DND-41 (cell line): ENCODE data around the gene SLC24A4.

ENCODE experiments used
- ATAC-seq: fragments of 200-7000 bp; cut with Tn5 transposase; 3 replicates; pipeline ENCODE4 v1.9.1; 2021; ENCODE audit warnings: low read depth; ENCODE audit not compliant: insufficient read depth
- DNase-seq: peaks from one replicate; pipeline ENCODE4 v3.0.0-alpha.2; 2020
- H2AFZ ChIP-seq: 2 replicates; pipeline ENCODE4 v1.6.0; 2012; ENCODE audit warnings: low read depth, low read length
- H3K27ac ChIP-seq: 2 replicates; pipeline ENCODE4 v1.5.1; 2012; ENCODE audit warnings: low read length, inconsistent platforms
- H3K27me3 ChIP-seq: fragments of 200-600 bp; sonication (generic); 2 replicates; pipeline ENCODE4 v1.6.0; 2012; ENCODE audit warnings: low read length, mild to moderate bottlenecking, inconsistent platforms; ENCODE audit not compliant: insufficient read depth, poor library complexity
- H3K36me3 ChIP-seq: 2 replicates; pipeline ENCODE4 v1.5.1; 2012; ENCODE audit warnings: low read length, inconsistent platforms; ENCODE audit not compliant: insufficient read depth
- H3K4me1 ChIP-seq: 2 replicates; pipeline ENCODE4 v1.5.1; 2012; ENCODE audit warnings: mild to moderate bottlenecking, low read length; ENCODE audit not compliant: insufficient read depth
- H3K4me2 ChIP-seq: 2 replicates; pipeline ENCODE4 v1.6.0; 2012; ENCODE audit warnings: mild to moderate bottlenecking, moderate library complexity, low read length, inconsistent platforms; ENCODE audit not compliant: insufficient read depth
- H3K4me3 ChIP-seq, 2 experiments: fragments of 200-600 bp in 1 of 2; shearing (Covaris generic) in 1 of 2; 2 replicates each; pipeline ENCODE4 v1.5.1; 2012 to 2016; ENCODE audit warnings: inconsistent platforms in 2 of 2, low read length in 2 of 2, mild to moderate bottlenecking in 2 of 2, low read depth in 1 of 2, moderate library complexity in 1 of 2
- H3K79me2 ChIP-seq: 2 replicates; pipeline ENCODE4 v1.6.0; 2012; ENCODE audit warnings: low read length, inconsistent platforms; ENCODE audit not compliant: insufficient read depth
- H3K9ac ChIP-seq: 2 replicates; pipeline ENCODE4 v1.6.0; 2012; ENCODE audit warnings: low read depth, mild to moderate bottlenecking, inconsistent platforms, low read length, moderate library complexity
- H3K9me3 ChIP-seq: 2 replicates; pipeline ENCODE4 v1.5.1; 2012; ENCODE audit warnings: low read length, moderate library complexity, mild to moderate bottlenecking, inconsistent platforms; ENCODE audit not compliant: insufficient read depth, severe bottlenecking
- H4K20me1 ChIP-seq: 2 replicates; pipeline ENCODE4 v1.6.0; 2012; ENCODE audit warnings: low read length; ENCODE audit not compliant: insufficient read depth
- CTCF ChIP-seq: IDR thresholded peaks from 2 replicates; pipeline ENCODE4 v1.5.1; 2012; ENCODE audit warnings: borderline replicate concordance, low read length, moderate library complexity, mild to moderate bottlenecking; ENCODE audit not compliant: poor library complexity, severe bottlenecking; ENCODE audit errors: extremely low read depth
- EZH2 ChIP-seq: IDR thresholded peaks from 3 replicates; pipeline ENCODE4 v1.6.1; 2012; ENCODE audit warnings: borderline replicate concordance, low read depth, mild to moderate bottlenecking, moderate library complexity, low read length, inconsistent platforms; ENCODE audit not compliant: severe bottlenecking

Gene SLC24A4

GRCh38 chr14:92443741-92444140 lies 120.8 kb downstream of the SLC24A4 start:
- Histone ChIP-seq H3K27ac (no peak overlapping the region), H2AFZ (no peak overlapping the region), H3K9ac (no peak overlapping the region), H3K79me2 (no peaks in the 10 kb centered on the region), H3K9me3 (no peaks in the 10 kb centered on the region), H3K4me1 (no peaks in the 10 kb centered on the region), H3K27me3 (no peaks in the 10 kb centered on the region), H4K20me1 (no peaks in the 10 kb centered on the region; the same call in 1 of the 2 replicates), H3K36me3 (no peaks in the 10 kb centered on the region), H3K4me3 (no peak overlapping the region), H3K4me2 (no peak overlapping the region)
- TF ChIP-seq EZH2 (no peak), CTCF (no peak)
- ATAC-seq = no peak
- no peak for DNase-seq

GRCh38 chr14:92446771-92447170 lies 123.8 kb downstream of the SLC24A4 start:
- no peaks in the 10 kb centered on the region for H3K4me1 ChIP-seq
- no peaks in the 10 kb centered on the region for H3K36me3 ChIP-seq
- TF ChIP-seq EZH2 (no peak), CTCF (no peak)
- no peak overlapping the region for H3K4me3 ChIP-seq
- no peaks in the 10 kb centered on the region for H3K9me3 ChIP-seq
- ATAC-seq (no peak), DNase-seq (no peak)
- no peaks in the 10 kb centered on the region; the same call in 1 of the 2 replicates for H4K20me1 ChIP-seq
- no peaks in the 10 kb centered on the region for H3K79me2 ChIP-seq
- no peak overlapping the region for H3K4me2 ChIP-seq
- no peaks in the 10 kb centered on the region for H3K27me3 ChIP-seq
- H2AFZ ChIP-seq = no peak overlapping the region
- no peak overlapping the region for H3K27ac ChIP-seq
- no peak overlapping the region for H3K9ac ChIP-seq

- no peak for TF ChIP-seq CTCF
- no peak for TF ChIP-seq EZH2
- no peaks in the 10 kb centered on the region for H3K4me1 ChIP-seq
- no peaks in the 10 kb centered on the region; the same call in 1 of the 2 replicates for H4K20me1 ChIP-seq
- H3K27me3 ChIP-seq = no peaks in the 10 kb centered on the region
- H3K4me3 ChIP-seq = no peak overlapping the region
- no peak overlapping the region for H2AFZ ChIP-seq
- ATAC-seq (no peak), DNase-seq (no peak)
- no peaks in the 10 kb centered on the region for H3K79me2 ChIP-seq
- H3K36me3 ChIP-seq = no peaks in the 10 kb centered on the region
- no peak overlapping the region for H3K27ac ChIP-seq
- H3K9ac ChIP-seq = no peak overlapping the region
- no peak overlapping the region for H3K4me2 ChIP-seq
- H3K9me3 ChIP-seq = no peaks in the 10 kb centered on the region
Measured at GRCh38 chr14:92447416-92448197, 124.6 kb downstream of the SLC24A4 start.
